T-helper 22 cell (primary cell): ENCODE data around the gene ZNF470.

ENCODE experiments used
- DNase-seq: peaks from one replicate; pipeline ENCODE4 v3.0.0-alpha.2; 2020; ENCODE audit warnings: low read depth

ZNF470 gene

GRCh38 chr19:56608274-56608964, 41.2 kb downstream of the ZNF470 start:
- no peak for DNase-seq

GRCh38 chr19:56611288-56611687, 44.0 kb downstream of the ZNF470 start:
- DNase-seq, result no peak

- DNase-seq, result no peak
Measured at GRCh38 chr19:56612737-56613136, 45.5 kb downstream of the ZNF470 start.

GRCh38 chr19:56613639-56614038, 46.4 kb downstream of the ZNF470 start:
- DNase-seq, result no peak

GRCh38 chr19:56617531-56617930, 50.3 kb downstream of the ZNF470 start:
- DNase-seq, result no peak

- DNase-seq, result no peak
Measured at GRCh38 chr19:56619121-56619520, 51.9 kb downstream of the ZNF470 start.

- no peak for DNase-seq
Measured at GRCh38 chr19:56622374-56622773, 55.1 kb downstream of the ZNF470 start.

GRCh38 chr19:56623006-56623405, 55.7 kb downstream of the ZNF470 start:
- no peak for DNase-seq

- no peak for DNase-seq
Measured at GRCh38 chr19:56625708-56626107, 58.4 kb downstream of the ZNF470 start.

- DNase-seq, result no peak
Measured at GRCh38 chr19:56633021-56633420, 65.8 kb downstream of the ZNF470 start.

GRCh38 chr19:56637976-56638555, 70.8 kb downstream of the ZNF470 start:
- DNase-seq, result no peak
